HG03095 (cell line): Measurements from ENCODE around the gene SUMO3.
A peak's percentile ranks its signal among the peaks of the same experiment; 100 is the strongest.
"Not testable (repeated sequence)": the region's sequence is repeated elsewhere in the genome, so short reads cannot be mapped to it uniquely, and the experiment has no call there.

Source experiments
- ATAC-seq: cut with Tn5 transposase; IDR thresholded peaks from one replicate; pipeline ENCODE4 v1.9.1; 2021; ENCODE audit warnings: moderate library complexity; ENCODE audit not compliant: unreplicated experiment

SUMO3 gene

DNA sequence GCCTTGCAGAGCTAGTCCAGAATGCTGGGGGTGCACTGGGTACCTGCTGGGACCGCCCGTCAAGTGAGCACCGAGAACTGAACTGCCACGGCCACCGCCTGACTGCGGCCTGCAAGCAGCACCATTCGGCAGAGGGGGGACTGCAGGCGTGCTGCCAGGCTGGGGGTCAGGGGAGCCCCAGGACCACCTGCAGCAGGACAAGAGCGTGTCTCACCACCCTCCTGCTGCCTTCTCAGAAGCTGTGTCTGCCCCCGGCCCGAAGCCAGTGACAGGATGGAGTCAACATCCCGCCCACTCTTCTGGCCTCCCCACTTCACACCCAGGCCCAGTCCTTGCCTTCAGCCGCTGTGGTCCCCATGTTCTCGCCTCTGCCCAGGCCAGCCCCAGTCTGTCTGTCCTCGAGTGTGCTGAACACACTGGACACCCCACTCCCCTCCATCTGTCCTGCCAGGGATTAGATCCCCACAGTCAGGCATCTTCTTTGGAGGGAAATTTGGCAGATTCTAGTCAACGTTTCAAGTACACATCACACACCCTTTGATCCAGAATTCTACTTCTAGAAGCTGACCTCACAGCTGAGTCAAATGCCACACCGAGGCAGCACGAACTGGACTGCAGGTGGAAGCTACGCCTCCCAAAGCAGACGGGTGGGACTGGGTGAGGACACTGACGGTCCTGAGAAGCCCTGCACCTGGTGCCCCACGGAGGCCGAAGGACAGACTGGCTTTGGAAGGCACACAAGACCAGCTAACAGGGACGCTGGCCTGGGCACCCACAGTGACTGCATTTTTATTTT lies 29.6 kb upstream of the SUMO3 start:
- no peak for ATAC-seq

DNA sequence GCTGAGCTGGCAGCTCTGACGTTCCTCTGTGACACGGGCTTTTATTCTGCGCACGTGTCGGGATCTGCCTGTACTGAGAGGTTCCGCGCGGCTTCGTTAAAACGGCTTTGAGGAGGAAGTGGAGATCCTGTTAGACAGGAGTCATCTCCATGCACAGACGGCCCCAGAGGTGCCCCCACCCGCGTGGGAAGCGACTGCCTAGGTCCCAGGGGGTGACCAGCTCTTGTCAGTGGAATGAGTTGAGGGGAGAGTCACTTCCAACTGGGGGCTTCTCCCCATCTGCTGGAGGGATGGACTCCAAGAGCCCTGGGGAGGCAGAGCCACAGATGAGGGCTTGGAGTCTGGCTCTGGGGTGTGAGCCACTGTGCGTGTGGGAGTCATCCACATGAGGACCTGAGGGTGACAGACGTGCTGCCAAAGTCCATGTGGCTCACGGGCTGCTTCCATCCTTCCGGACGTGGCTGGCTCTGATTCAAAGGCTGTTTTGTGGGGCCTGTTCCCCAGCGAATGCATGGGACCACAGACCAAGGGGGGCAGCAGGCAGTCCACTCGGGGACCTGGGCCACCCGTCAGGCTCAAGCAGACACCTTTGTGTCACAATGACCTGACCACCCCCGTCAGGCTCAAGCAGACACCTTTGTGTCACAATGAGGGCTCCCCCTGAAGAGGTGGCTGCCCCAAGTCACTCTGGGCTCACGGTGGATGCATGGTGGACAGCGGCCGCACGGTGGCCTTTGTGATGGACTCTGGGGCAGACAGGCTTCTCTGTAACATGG lies 28.8 kb upstream of the SUMO3 start:
- no peak for ATAC-seq

DNA sequence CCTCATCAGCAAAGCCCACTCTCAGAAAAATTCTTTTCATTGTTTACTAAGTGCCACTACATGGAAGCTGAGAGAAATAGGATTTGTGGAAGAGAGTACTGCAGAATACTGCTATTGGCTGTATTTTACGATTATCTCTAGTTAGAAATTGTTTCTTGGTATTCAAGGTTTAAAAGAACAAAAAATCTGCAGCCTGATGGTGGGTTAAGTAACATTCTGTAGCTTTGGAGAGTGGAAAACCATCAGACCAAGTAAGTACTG lies 28.3 kb upstream of the SUMO3 start:
- no peak for ATAC-seq

DNA sequence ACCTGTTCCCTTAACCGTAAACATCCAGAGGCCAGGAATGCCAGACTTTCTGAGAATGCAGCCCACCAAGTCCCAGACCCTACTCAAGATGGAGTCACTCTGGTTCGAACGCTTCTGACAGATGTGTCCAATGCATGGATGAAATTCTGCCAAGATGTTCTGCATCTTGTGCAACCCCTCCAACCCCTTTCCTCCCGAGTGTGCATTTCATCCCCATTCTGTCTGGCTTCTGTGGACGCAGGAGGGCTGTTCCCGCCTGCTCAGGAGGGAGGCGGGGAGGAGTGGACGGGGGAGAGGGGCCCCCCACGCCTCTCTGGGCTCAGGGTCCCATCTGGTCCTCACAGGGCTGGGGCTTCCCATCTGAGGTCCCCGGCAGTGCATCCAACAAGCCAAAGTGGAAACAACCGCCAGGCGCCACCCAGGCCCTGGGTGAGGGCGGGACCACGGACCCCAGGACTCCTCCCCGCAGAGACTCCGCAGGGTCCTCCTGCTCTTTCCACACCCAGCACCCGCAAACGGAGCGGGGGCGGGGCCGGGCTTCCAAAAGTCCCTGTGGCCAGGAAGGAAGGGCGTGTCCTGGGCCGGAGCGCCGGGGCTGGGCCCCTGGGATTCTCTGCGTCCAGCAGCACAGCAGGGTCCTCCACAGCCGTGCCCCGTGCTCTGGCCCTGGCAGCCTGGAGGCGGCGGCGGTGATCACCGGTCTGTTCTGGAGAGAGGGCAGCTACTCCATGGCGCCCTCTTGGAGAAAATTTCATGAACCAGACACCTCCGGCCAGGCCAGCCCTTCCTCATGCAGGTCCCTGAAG lies 27.8 kb upstream of the SUMO3 start:
- peak; percentile 46 for ATAC-seq

DNA sequence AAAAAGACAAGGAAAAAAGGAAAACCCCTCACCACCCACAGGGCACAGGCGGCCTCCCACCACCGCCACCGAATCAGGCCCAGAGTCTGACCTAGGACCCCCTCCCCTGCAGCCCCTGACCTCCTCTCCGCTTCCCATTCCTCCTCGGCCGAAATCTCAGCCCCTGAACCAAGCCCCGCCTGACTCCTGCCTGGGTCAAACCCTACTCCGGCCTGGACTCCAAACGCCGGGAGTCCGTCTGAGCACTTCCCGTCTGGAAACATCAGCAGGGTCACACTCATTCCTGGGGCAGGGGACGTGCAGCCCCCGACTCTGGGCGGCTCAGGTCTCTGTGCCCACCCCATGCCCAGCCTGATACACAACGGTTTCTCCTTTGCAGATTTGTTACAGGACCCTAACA lies 26.4 kb upstream of the SUMO3 start:
- no peak for ATAC-seq

DNA sequence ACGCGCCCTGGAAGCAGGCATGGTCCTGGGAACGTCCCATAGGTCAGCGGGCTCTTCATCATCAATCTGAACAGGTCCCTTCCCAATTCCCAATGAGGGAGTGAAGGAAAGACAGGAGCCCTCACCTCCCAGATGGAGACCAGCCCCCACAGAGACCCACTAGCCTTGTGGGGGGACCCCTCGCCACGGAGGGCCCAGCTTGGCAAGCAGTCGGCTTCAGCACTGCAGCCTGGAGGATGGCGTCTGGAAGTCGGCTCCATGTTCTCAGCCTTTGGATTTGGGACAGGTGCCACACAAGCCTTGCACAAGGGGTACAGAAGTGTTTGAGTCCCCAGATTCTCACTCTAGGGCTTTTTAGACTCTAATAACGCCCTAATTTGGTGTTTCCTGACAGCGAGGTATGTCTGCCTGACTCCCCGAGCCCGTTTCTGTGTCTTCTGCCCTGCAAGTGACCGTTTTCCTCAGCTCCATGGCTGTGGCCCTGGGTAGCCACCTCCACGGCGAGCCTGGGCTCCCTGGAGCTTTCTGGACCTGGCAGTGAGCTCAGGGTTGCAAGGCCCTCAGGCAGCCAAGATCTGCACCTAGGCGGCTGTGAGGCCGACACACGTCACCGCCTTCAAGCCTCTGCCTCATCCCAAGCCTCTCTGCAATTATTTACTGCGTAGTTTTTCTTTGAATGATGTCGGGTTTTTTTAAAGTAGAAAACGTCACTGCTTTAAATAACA lies 25.0 kb upstream of the SUMO3 start:
- ATAC-seq = no peak

DNA sequence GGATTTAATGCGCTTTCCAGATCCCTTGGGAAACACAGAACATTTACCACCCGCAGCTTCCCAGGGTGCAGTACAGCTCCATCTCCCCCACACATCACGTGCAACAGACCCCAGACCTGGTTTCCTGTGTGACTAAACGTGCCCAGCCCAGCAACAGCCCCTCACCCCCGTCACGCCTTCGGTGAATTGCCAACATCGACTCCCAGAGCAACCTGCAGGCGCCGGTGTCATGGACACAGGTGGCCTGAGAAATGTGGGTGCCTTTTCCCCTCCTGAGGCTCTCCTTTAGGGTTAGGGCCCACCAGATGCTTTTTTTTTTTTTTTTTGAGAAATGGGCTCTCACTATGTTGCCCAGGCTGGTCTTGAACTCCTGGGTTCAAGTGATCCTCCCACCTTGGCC lies 24.2 kb upstream of the SUMO3 start:
- ATAC-seq = no peak

DNA sequence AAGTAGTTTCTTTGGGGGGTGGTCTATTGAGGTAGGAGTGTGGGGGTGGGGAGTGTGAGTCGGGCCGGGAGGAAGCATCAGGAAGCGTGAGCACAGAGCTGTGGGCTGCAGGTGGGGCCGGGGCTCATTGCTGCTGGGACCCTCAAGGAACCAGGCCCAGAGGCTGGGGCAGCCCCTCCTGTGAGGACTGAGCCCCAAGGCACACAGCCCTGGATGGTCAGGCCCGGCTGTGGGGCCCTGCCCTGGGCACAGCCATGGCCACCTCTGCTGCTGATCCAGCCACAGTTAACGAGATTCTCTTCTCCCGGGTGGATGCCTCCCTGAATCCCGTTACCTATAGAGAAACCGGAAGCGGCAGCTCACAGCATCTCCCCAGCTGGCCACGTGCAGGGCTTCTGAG lies 22.9 kb upstream of the SUMO3 start:
- ATAC-seq = no peak

DNA sequence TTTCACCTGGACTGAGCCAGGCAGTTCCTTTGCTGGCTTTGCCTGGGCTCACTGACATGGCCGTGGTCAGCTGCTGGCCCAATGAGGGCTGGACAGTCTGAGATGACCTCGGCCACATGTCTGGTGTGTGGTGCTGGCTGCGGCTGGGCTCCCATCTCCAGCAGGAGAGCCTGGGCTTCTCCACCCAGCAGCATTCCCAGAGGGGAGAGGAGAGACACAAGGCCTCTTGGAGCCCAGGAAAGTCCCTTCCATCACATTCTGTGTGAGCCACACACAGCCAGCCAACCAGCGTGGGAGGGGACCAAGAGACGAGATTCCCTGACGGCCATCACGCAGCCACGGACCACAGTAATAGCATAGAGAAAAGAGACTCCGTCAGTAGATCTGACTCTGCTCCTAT lies 21.1 kb upstream of the SUMO3 start:
- ATAC-seq = no peak

DNA sequence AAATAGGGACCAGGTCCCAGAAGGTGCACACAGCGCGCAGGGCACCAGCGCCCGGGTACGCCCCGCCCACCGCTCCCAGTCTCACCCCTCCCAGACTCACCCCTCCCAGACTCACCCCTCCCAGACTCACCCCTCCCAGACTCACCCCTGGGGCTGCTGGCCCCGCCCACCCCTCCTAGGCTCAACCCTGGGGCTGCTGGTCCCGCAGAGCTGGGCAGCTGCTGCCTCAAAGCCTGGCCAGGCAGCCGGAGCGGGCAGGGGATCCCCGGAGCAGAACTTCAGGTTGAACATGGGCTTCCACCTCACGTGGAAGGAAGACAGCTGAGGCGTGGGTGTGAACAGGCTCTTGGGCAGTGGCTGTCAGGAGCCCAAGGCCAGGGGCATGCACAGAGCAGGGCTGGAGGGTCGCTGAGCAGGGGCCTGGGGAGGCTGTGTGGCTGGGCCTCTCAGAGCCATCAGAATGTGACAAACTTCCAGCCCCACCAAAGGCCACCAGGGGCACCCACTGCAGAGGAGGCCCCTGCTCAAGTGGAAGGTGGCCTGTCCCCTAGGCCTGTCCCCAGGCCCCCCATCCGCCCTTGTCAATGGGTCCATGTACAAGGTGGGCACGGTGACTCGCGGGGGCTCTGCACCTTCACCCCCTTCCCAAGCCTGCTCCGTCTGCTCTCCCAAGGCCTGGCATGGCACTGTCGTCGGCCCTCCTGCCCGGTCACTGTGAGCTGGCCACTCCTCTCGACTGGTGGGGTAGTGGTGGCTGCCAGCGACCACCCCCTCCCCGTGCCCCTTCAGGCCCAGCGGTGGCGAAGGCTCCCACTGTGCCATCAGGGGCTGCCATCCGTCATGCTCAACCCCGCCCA lies 20.4 kb upstream of the SUMO3 start:
- ATAC-seq = no peak

DNA sequence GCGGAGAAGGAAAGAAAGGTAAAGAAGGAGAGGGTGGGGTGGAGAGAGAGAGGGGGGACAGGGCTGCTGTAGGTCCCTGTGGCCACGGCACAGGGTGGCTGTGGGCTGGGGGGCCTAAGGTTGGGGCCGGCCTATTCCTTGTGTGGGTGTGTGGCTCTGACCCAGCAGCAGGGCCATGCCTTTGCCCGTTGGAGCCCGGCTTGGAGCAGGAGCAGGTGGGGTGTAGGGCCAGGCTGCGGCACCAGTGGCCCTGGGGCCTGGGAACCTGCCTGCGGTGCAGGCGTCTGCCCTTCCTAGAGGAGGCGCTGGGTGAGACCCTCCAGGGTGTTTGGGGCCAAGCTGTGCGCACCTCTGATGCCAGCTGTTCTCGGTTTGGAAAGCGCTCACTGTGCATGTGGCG lies 19.7 kb upstream of the SUMO3 start:
- ATAC-seq = no peak

DNA sequence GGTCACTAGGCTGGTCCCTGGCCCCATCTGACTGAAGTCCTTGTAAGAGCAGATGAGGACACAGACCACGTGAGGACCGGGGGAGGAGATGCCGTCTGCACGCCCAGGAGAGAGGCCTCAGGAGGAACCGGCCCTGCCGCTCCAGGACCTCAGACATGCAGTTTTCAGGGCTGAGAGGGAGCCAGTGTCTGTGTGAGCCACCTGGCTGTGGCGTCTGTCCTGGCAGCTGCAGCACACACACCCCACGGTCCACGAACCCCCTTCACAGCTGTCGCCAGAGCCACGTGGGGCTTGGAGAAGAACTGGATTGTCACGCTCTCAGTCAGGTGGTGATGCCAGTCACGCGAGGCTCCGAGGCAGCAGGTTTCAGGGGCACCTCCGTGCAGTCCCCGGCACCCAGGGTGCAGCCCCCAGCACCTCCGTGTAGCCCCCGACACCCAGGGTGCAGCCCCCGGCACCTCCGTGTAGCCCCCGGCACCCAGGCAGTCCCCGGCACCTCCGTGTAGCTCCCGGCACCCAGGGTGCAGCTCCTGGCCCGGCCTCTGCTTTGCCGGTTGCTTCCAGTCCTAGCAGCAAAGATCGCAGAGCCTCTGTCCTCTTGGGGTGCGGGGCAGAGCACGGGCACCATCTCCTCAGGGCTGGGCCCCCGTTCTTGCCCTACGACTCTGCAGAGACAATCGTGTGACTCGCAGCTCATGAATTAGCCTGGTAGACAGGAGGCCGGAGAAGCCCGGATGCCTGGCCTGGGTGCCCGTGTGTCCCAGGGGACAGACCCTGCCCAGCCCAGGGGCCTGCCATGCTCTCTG lies 19.0 kb upstream of the SUMO3 start:
- no peak for ATAC-seq

DNA sequence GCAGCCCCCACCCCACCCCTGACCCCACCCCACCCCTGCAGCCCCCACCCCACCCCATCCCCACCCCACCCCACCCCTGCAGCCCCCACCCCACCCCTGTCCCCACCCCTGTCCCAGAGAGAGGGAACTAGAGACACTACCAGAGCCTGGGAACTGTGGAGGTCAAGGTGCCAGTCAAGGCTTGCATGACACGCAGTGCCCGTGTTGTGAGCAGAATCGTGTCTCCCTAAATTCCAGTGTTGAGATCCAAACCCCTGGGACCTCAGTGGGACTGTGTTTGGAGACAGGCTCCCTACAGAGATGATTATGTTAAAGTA lies 18.4 kb upstream of the SUMO3 start:
- ATAC-seq = no peak

DNA sequence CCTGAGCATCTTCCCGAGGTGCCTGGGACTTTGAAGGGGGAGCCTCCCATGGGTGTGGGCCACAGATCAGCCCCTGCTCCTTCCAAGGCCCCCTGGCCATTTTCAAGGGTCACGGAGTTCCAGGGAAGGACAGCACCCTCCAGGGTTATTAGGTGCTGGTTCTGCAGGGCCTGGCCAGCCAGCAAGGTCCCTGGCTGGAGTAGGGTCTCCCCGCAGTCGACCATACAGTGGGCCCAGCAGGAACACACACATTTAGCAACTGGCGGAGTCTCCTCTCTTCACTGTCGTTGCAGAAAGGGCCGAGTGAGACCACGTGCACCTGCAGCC lies 17.7 kb upstream of the SUMO3 start:
- no peak for ATAC-seq

DNA sequence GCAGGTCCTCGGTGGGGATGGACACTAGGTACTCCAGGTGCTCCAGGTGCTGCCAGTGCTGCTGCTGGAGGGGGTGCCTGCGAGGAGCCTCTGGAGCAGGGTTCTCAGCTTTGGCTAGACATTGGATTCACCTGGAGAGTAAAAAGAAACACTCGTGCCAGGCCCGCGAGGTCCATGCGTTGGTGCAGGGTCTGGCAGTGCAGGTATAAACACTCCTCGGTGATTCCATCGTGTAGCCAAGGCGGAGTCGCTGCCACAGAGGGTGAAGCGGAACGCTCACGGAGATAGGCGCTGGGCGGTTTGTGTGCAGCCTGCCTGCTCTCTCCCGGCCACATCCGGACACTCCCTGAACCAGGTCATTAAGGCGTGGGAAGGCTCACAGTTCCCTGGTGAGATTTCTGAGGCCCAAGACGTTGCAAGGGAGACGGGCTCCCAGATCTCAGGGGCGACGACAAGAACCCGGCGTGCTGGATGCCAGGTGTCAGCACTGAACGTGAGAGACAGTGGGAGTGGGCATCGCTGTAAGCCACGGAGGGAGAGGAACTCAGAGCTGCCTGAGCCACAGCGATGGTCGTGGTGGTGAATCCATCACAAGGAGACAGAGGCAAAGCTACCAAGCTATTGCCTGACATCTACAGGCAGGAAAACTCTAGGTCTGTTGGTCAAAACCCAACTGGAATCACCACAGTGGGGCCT lies 17.2 kb upstream of the SUMO3 start:
- ATAC-seq = no peak

DNA sequence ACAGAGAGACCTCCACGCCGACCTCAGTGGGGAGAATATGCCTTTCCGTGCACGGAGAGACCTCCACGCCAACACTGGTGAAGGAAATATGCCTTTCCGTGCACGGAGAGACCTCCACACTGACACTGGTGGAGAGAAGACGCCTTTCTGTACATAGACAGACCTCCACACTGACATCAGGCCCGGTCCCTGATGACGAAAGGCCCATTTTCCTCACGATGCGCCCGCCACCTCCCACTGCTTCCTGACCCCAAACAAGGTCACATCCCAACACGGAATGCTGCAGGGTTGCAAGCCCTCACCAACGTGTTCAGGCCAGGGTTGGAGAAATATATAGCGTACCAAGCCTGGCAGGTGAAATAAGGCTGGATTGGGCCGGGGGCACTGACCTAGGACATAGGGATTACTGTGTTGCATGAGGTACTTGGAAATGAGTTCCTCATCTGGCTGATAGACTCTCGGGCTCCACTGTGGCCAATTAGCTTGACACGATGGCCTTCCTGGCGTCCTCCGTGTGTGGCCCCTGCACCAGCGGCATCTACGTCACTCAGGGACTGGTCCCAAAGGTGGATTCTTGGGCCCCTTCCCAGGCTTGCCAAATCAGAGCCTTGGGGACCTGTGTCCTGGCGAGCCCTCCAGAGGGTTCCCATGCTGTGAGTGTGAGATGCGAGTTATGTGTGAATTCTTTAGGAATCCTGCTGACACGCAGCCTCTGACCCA lies 16.5 kb upstream of the SUMO3 start:
- no peak for ATAC-seq

DNA sequence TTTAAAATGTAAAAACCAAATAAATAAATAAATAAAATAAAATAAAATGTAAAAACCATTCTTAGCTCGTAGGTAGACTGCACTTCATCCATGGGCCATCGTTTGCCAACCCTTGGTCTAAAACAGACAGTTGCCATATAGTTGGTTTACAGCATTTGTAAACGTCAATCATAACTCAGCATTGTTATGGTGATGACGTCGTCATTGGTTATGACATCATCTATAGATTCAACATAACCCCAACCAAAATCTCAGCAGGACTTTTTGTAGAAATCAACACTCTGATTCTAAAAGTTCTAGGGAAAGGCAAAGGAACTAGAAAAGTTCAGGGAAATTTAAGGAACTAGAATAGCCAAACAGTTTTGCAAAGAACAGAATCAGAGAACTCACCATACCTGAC lies 15.8 kb upstream of the SUMO3 start:
- no peak for ATAC-seq

DNA sequence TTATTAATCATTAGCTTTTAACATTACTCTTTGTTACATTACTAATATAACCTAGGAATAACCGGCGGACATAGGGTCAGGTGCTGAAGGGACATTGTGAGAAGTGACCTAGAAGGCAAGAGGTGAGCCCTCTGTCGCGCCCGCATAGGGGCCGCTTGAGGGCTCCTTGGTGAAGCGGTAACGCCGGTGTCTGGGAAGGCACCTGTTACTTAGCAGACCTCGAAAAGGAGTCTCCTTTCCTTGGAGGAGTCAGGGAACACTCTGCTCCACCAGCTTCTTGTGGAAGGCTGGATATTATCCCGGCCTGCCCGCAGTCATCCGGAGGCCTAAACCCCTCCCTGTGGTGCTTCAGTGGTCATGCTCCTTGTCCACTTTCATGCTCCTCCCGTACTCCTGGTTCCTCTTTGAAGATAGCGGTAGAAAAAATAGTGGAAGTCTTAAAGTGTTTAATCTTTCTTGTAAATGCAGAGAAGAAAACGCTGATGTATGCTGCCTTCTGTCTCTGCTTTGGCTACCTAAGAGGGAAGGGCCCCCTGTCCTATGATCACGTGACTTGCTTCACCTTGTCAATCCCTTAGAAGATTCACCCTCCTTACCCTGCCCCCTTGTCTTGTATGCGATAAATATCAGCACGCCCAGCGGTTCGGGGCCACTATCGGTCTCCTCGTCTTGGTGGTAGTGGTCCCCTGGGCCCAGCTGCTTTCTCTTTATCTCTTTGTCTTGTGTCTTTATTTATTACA lies 14.8 kb upstream of the SUMO3 start:
- ATAC-seq = not testable (repeated sequence)
